ENCODE data around the gene TRAPPC3.

The TRAPPC3 gene

DNA sequence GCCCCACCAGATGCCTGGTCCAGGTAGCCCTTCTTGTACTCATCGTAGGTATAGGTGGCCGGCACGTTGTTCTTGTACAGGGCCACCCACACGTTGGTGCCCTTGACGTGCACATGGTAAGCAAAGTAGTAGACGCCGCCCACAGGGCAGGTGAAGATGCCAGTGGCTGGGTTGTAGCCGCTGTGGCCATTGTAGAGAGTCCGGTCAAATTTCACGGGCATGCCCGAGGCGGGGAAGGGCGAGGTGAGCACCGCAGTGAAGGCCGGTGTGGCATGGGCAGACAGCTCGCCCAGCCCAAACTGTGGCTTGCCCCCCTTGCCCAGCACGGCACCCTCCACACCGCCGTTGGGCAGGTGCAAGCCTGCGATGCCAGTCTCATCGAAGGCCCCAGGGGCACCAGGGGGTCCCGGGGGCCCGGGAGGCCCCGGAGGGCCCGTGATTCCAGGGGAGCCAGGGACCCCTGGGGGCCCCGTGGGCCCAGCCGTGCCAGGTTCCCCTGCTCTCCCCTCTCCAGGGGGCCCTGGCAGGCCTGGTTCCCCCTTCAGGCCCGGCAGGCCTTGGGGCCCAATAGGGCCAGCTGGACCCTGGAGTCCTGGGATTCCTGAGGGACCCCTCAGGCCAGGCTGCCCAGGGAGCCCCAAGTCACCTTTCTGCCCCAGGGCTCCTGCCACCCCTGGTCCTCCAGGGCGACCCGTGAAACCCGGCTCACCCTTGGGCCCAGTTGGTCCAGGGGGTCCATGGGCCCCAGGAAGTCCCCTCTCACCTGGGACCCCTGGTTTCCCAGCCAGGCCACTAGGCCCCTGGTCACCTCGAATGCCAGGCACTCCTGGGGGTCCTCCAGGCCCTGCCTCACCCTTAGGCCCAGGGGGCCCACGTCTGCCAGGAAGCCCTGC lies 51.3 kb downstream of the TRAPPC3 start:
- no peak for DNase-seq

DNA sequence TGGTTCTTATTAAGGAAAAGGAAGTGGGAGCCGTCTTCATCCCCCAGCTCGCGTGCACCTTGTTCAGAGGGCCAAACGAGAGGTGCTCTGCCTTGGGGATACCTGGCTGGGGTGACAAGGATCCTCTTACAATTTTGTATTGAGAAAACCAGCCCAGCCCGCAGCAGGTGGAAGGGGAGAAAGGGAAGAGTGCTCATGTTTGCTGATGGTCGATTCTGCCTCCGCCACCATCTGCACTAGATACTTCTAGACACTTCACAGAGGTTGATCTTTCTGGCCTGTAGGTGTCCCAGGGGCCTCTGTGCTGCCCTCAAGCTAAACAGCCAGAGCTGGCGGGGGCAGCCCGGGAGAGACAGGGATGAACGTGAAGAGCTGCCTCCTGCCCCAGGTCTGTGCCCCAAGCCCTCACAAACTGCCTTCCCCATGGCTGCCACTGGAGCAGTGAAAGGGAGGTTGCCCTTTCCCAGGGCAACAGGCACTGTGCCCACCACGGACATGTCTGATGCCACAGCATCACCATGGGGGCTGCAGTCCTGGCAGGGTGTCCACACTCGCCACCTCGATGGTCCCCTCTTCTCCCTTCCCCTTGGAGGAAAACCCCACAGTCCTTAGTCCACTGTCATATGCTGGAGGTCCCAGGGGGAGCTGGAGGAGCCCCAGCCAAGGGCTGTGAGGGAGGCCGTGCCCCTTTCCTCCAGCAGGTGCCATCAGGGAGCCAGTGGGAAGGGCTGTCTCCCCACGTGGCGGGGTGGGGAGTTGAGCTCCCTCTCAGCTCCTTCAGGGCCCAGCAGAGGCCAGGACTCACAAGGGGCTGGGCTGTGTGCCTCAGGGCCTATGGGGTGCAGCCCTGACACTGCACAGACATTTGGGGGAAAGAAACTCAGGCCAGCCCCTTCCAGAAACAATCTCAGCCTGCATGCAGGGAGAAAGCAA lies 52.5 kb downstream of the TRAPPC3 start:
- no peak for DNase-seq

DNA sequence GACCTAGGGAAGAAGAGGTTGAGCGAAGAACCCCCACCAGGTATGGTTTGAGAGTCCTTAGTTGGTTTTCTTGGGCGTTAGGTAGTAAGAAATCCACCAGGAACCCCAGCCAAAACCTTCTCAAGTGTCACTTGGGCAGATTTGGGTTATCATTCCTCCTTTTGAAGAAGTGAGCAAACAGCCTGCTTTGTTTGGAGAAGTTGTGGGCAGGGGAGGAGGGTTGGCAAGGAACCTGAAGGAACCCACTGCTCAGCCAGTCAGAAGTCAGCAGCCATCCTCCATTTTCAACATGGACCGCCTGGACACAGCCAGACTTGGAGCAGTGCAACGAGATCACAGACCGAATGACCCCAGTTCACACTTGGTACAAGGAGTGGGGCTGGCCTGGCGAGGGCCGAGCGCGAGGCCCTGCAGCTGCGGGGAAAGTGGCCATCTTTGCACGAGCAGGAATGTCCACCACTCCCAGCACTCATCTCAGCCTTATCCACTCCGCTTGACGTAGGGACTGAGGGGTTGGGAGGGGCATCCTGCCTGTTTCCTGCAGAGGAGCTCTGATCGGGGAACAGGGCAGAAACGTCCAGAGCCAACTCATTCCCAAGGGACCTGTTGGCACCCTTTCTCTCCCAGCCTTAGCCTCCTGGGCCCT lies 53.4 kb downstream of the TRAPPC3 start:
- no peak for DNase-seq

DNA sequence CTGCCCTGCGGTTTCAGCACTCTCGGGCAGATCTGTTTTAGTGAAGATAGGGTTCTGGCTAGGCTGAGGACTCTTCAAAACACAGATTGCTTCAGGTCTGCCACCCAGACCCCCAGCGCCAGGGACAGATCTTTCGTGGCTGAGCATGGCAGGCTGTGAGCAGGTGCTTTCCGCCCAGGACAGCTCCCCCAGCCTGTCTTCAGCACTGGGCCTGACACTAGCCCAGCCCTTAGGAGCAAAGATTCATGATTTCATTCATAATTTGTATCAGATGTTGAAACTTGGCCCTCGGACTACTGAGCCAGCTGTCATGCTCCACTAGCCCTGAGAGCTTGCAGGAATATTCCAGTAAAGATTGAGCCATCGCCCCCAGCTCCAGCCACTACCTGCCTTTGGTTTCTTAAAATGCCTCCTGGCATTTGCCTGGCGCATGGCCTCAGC lies 54.6 kb downstream of the TRAPPC3 start:
- no peak for DNase-seq

DNA sequence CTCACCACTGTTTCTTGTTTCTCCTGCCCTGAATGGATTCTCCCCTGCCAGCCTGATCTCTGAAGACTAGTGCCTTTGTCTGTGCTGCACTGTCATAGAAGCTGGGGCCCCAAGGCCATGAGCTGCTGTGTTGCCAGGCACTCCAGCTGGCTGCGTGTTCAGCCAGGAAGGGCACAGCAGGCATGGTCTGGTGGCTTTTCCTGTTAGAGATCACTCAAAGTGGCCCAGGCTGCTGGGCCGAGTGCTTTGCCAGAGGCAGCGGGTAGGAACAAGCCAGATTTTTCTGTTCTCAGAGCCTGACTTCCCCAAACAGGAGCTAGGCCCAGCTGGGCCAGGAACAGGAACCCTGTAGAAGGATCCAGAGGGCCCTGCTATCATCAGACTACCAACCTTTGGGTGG lies 55.4 kb downstream of the TRAPPC3 start:
- no peak for DNase-seq

DNA sequence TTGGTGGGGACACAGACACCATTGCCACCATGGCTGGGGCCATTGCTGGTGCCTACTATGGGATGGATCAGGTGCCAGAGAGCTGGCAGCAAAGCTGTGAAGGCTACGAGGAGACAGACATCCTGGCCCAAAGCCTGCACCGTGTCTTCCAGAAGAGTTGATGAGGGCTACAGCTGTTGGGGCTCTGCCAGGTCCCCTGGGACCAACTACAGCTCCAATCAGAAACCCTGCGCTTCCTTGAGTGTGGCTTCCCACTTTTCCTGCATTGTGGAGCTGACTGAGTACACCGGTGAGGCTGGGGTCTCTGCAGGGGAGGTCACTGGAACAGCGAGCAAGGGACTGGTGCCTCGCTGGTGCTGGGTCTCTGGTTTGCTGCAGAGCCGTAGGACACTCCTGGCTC lies 56.1 kb downstream of the TRAPPC3 start:
- no peak for DNase-seq

DNA sequence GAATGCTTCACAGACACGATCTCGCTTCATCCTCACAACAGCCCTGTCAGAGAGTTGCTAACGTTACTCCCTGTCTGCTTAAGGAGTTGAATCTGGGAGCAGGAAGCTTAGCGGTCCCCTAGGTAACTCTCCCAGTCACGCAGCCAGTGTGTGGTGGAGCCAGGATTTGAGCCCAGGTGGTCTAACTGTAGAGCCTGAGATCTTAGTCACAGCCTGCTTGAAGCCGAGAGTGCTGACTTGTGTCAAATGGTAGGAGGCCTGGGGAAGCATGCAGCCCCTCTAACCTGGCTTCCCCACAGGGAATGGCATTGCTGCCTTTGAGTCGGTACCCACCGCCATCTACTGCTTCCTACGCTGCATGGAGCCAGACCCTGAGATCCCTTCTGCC lies 56.5 kb downstream of the TRAPPC3 start:
- no peak for DNase-seq

DNA sequence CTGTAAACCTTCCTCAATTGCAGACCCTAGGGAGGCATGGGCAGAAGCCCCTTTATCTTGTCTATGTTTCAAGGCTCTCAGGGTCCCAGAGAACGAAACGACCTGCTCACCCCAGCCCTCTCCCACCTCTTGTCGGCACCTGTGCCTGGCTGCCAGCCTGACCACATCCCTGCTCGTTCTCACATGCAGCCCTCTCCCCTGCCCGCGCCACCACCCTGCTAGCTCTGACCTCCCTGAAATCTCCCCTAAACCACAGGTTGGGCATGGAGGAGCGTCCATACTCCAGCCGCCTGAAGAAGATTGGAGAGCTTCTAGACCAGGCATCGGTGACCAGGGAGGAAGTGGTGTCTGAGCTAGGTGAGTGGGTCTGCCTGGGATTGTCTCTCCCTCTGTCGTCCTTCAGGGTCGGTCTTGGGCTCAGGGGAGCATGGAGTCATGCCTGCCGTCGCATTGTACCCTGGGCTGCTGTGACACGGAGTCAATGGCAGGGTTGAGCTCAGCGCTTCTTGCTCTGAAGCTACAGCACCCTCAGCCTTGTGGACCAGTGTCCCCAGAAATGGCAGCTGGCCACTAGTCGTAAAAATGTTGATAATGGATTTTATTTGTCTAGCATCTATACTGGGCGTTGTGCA lies 57.0 kb downstream of the TRAPPC3 start:
- no peak for DNase-seq

DNA sequence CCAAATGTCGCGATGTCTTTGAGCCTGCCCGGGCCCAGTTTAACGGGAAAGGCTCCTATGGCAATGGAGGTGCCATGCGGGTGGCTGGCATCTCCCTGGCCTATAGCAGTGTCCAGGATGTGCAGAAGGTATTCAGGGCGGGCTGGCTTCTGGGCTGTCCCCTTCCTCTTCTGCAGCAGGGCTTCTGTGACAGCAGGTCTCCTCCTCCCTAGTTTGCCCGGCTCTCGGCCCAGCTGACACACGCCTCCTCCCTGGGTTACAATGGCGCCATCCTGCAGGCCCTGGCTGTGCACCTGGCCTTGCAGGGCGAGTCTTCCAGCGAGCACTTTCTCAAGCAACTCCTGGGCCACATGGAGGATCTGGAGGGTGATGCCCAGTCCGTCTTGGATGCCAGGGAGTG lies 57.6 kb downstream of the TRAPPC3 start:
- DNase-seq = no peak

DNA sequence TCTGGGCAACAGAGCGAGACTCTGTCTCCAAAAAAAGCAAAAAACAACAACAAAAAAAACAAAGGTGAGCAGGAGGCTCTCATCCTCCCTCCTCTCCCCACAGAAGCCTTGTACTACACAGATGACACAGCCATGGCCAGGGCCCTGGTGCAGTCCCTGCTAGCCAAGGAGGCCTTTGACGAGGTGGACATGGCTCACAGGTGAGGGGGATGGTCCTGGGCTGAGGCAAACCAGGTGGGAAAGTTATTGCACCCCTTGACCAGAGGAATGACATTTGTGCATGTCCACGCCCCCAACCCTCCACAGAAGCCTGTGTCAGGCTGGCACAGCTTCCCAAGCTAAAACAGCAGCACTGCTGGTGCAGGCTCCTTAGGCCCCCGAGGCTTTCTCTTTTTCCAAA lies 58.1 kb downstream of the TRAPPC3 start:
- DNase-seq = no peak

DNA sequence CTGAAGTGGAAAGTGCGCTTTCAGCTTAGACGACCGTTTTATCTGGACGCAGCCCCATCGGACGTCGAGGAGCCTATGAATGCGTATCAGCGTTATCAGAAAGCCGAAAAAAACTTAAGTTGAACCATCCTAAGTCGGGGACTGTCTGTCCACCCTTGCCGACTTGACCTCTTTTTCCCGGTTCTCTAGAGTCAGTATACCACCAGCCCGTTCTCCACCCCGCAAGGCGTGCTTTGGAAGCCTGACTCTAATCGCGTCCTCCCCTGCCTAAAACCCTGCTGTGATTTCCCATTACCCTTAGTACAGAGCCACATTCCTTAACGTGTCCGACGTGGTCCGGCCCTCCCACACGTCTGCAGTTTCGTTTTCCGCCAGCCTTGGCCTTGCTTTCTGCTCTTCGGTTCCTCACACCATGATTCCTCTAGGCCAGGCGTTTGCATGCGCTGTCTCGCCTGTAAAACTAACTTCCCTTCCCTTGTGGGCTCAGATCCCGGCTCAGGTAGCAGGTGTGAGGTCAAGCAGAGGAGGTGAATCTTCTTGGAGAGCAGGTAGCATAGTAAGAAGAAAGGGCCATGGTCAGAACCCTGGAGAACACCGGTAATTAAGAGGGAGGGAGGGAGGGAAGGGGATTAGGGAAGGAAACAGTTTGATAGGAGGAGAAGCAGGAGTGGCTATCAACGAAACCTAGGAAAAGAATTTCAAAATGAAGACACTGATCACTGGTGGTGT lies 59.7 kb downstream of the TRAPPC3 start:
- no peak for DNase-seq

DNA sequence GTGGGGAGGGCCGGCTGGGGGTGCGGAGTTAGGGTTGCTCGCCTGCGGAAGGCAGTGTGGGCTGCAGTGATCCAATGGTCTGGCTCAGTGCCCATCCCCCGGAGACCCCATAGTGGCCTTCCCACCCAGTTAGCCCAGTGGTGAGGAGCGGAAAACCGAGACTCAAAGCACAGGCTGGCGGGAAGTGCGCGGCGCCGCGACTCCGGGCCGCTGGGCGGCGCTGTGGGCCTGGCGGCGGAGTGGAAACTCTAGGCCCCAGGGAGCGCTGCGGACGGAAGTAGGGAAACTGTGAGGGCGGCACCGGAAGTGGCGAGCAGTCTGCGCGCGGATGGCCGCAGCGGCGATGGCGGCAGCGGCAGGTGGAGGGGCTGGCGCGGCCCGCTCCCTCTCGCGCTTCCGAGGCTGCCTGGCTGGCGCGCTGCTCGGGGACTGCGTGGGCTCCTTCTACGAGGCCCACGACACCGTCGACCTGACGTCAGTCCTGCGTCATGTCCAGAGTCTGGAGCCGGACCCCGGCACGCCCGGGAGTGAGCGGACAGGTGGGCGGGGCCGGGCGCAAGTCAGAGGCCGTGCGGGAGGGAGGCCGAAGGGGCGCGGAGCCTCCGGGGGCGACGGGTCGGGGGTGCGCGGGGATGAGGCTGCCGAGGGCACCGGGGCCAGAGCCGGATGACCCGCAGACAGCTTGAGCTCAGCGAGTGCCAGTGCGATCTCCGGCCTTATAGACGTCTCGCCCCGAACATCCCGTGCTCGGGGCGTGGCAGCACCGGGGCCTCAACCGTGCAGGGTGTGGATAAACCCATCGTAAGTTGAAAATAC lies 60.5 kb downstream of the TRAPPC3 start, which contains the start of gene ADPRS:
Gene ADPRS, plus strand, starts transcription at position 316 of the 816 bp plus-strand sequence. Its CDS starts 13 bp downstream, at position 329.
- peak; percentile 27 for DNase-seq

DNA sequence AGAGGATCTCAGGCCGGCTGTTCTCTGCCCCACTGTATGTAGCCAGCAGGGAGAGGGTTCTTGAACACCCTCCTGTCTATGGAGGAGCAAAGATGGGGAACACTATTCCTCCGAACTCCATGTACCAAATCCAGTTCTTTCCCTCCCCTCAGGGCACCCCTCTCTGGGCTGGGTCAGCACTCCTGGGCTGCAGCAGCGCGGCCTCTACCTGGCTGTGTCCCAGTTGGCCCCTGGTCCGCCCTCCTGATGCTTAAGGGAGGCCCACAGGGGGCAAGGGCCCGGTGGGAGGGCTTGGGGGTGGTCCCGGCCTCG lies 61.1 kb downstream of the TRAPPC3 start:
- DNase-seq = no peak

DNA sequence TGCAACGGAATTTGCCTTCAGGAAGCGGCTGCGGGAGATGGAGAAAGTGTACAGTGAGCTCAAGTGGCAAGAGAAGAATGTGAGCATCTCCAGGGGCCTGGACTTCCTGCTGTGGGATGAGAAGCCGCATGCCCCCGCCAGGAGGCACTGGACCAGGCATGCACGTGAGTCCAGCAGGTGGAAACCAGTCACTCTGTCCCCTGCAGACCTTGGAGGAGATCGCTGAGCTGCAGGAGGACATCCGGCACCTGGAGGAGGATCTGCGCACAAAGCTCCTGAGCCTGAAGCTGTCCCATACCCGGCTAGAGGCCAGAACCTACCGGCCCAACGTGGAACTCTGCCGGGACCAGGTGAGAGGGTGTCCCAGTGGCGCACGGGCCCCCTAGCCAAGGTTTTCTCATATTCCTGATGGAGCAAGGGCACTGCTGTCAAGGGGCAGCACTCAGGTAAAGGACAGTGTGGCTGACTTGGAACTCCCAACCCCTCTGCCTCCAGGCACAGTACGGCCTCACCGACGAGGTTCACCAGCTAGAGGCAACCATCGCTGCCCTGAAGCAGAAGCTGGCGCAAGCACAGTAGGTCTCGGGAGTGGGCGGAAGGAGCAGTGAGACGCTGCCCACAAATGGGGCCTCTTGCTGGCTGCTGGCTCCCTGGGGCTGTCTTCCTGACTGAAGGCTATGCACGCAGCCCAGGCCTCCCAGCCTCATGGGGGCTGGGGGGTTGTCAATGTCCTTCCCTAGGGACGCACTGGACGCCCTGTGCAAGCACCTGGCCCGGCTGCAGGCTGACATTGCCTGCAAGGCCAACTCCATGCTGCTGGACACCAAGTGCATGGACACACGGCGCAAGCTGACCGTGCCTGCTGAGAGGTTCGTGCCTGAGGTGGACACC lies 61.8 kb downstream of the TRAPPC3 start:
- no peak for DNase-seq

Measured in NCI-H187 treated with DMSO at 0.1 percent for 48 hours (cell line).